Measurements from ENCODE around the gene GRAMD2B. TPM values are rescaled to one million over a fixed set of nuclear protein-coding genes. Genes with fewer than 3 reads are reported as not detected.

GRAMD2B gene
- total RNA-seq, 1 experiment from 2014 or later, result 4.1 TPM

DNA sequence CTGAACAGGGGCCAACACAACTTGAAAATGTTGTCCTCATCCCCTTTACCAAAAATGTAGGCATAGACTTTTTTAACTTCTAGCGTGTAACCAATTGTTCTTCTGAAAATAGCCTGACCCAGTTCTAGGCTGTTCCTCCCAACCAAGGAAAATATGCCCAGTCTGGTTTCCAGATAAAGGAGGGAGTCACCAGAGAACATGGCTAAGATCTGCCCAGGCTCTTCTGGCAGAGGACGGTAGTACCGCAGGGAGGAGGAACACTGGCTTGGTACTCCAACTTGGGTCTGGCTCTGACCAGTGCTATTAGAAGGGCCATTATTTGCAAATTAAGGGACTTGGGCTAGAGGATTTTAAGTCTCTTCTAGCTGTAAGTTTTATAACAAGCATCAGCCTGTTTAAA lies 63.1 kb downstream of the GRAMD2B start:
- no peak overlapping the region for H3K27ac ChIP-seq (ENCODE audit: low read length)
- intact Hi-C loops (cut with micrococcal nuclease; ENCODE audit: unreplicated experiment) (no loop called here), in situ Hi-C loops (cut with HindIII; ENCODE audit: low pct_unique_long_range_greater_than_20kb, low sequenced_read_pairs) (no loop called here)
- POLR2A ChIA-PET, result no interaction called here
- no TSS peak for BruUV-seq (replicated peaks)
- H3K36me3 ChIP-seq (ENCODE audit: control insufficient read depth, insufficient read depth, low read length), result no peaks in the 10 kb centered on the region; the same call in 1 of the 2 replicates
- TF ChIP-seq, protein P1, sequence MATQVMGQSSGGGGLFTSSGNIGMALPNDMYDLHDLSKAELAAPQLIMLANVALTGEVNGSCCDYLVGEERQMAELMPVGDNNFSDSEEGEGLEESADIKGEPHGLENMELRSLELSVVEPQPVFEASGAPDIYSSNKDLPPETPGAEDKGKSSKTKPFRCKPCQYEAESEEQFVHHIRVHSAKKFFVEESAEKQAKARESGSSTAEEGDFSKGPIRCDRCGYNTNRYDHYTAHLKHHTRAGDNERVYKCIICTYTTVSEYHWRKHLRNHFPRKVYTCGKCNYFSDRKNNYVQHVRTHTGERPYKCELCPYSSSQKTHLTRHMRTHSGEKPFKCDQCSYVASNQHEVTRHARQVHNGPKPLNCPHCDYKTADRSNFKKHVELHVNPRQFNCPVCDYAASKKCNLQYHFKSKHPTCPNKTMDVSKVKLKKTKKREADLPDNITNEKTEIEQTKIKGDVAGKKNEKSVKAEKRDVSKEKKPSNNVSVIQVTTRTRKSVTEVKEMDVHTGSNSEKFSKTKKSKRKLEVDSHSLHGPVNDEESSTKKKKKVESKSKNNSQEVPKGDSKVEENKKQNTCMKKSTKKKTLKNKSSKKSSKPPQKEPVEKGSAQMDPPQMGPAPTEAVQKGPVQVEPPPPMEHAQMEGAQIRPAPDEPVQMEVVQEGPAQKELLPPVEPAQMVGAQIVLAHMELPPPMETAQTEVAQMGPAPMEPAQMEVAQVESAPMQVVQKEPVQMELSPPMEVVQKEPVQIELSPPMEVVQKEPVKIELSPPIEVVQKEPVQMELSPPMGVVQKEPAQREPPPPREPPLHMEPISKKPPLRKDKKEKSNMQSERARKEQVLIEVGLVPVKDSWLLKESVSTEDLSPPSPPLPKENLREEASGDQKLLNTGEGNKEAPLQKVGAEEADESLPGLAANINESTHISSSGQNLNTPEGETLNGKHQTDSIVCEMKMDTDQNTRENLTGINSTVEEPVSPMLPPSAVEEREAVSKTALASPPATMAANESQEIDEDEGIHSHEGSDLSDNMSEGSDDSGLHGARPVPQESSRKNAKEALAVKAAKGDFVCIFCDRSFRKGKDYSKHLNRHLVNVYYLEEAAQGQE (IDR thresholded peaks at IDR 0.05; ENCODE audit: insufficient read depth in 1 of 2, low read depth in 2 of 2, low read length in 1 of 2), result no peak
- TF ChIP-seq TCF7L2 (IDR thresholded peaks at IDR 0.05; ENCODE audit: low read depth, low read length), result no peak
- no peak for TF ChIP-seq POLR2AphosphoS5 (IDR thresholded peaks at IDR 0.05; ENCODE audit: low read depth, low read length)
- TF ChIP-seq SIN3A (IDR thresholded peaks at IDR 0.05; ENCODE audit: borderline replicate concordance, insufficient read depth, low read depth, low read length), result no peak
- TF ChIP-seq, protein P2, sequence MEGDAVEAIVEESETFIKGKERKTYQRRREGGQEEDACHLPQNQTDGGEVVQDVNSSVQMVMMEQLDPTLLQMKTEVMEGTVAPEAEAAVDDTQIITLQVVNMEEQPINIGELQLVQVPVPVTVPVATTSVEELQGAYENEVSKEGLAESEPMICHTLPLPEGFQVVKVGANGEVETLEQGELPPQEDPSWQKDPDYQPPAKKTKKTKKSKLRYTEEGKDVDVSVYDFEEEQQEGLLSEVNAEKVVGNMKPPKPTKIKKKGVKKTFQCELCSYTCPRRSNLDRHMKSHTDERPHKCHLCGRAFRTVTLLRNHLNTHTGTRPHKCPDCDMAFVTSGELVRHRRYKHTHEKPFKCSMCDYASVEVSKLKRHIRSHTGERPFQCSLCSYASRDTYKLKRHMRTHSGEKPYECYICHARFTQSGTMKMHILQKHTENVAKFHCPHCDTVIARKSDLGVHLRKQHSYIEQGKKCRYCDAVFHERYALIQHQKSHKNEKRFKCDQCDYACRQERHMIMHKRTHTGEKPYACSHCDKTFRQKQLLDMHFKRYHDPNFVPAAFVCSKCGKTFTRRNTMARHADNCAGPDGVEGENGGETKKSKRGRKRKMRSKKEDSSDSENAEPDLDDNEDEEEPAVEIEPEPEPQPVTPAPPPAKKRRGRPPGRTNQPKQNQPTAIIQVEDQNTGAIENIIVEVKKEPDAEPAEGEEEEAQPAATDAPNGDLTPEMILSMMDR (IDR thresholded peaks at IDR 0.05), result no peak
- no peaks in the 10 kb centered on the region for H3K9me3 ChIP-seq (ENCODE audit: control insufficient read depth, insufficient read depth, low read depth, low read length)
- DNase-seq (ENCODE audit: low read depth, low spot score) (no peak), ATAC-seq (no peak)
- CTCF ChIA-PET, result no interaction called here
- H3K4me3 ChIP-seq (ENCODE audit: low read depth in 2 of 2, low read length in 2 of 2), result no peak overlapping the region
- no peaks in the 10 kb centered on the region for H3K4me1 ChIP-seq (ENCODE audit: control insufficient read depth, insufficient read depth, low read length)
- no peaks in the 10 kb centered on the region for H3K27me3 ChIP-seq (ENCODE audit: control insufficient read depth, insufficient read depth, low read length)

DNA sequence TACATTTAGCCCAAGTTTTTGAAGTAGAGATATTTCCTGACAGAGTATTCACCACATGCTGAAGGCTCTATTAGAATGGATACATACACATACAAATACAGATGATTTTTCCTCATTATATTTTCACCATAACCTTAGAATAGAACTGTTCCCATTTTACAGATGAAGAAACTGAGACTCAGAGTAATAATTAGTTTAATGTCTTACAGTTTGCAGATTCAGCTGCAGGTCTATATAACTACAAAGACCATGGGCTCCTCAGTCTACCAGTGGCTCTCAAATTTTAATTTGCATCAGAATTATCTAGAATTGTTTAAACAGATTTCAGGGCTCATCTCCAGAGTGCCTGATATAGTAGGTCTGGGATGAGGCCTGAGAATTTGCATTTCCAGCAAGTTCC lies 64.4 kb downstream of the GRAMD2B start:
- no peaks in the 10 kb centered on the region for H3K27me3 ChIP-seq (ENCODE audit: control insufficient read depth, insufficient read depth, low read length)
- CTCF ChIA-PET, result no interaction called here
- intact Hi-C loops (cut with micrococcal nuclease; ENCODE audit: unreplicated experiment) (no loop called here), in situ Hi-C loops (cut with HindIII; ENCODE audit: low pct_unique_long_range_greater_than_20kb, low sequenced_read_pairs) (no loop called here)
- no peak for ATAC-seq
- no peaks in the 10 kb centered on the region; the same call in 1 of the 2 replicates for H3K36me3 ChIP-seq (ENCODE audit: control insufficient read depth, insufficient read depth, low read length)
- BruUV-seq (replicated peaks), result no TSS peak
- H3K9me3 ChIP-seq (ENCODE audit: control insufficient read depth, insufficient read depth, low read depth, low read length), result no peaks in the 10 kb centered on the region
- POLR2A ChIA-PET, result no interaction called here
- no peak overlapping the region for H3K27ac ChIP-seq (ENCODE audit: low read length)
- H3K4me3 ChIP-seq (ENCODE audit: low read depth in 2 of 2, low read length in 2 of 2), result no peak overlapping the region
- DNase-seq (ENCODE audit: low read depth, low spot score), result no peak
- no peaks in the 10 kb centered on the region for H3K4me1 ChIP-seq (ENCODE audit: control insufficient read depth, insufficient read depth, low read length)
- TF ChIP-seq POLR2AphosphoS5 (IDR thresholded peaks at IDR 0.05; ENCODE audit: low read depth, low read length) (no peak), TCF7L2 (IDR thresholded peaks at IDR 0.05; ENCODE audit: low read depth, low read length) (no peak), SIN3A (IDR thresholded peaks at IDR 0.05; ENCODE audit: borderline replicate concordance, insufficient read depth, low read depth, low read length) (no peak)
- TF ChIP-seq, protein P1 (IDR thresholded peaks at IDR 0.05; ENCODE audit: insufficient read depth in 1 of 2, low read depth in 2 of 2, low read length in 1 of 2), result no peak
- TF ChIP-seq, protein P2 (IDR thresholded peaks at IDR 0.05), result no peak
